ENCODE data around the gene KIRREL3.
"Not testable (repeated sequence)": the region's sequence is repeated elsewhere in the genome, so short reads cannot be mapped to it uniquely, and the experiment has no call there.

DNA sequence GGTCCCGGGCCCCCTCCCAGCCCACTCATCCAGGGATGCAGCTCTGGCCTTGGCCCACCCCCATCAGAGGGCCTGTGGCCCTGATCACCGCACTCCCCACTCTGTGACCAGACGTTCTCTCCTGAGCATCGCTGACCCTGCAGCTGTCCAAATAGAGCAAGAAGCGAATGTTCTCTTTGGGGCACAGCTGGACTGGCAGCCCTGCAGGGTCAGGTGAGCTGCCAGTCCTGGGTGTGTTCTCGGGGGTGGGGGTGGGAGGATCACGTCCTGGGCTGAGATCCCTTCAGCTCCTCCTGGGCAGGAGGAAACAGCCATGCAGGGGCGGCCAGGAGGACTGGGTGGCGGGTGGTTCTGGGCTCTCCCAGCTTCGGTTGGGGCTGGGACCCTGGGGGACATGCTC, 618.6 kb downstream of the KIRREL3 start:
- TF ChIP-seq CTCF, POLR2AphosphoS5 (IDR thresholded peaks at IDR 0.05): not testable (repeated sequence)
